ENCODE results near the gene SLC12A3.

The SLC12A3 gene, protein sequence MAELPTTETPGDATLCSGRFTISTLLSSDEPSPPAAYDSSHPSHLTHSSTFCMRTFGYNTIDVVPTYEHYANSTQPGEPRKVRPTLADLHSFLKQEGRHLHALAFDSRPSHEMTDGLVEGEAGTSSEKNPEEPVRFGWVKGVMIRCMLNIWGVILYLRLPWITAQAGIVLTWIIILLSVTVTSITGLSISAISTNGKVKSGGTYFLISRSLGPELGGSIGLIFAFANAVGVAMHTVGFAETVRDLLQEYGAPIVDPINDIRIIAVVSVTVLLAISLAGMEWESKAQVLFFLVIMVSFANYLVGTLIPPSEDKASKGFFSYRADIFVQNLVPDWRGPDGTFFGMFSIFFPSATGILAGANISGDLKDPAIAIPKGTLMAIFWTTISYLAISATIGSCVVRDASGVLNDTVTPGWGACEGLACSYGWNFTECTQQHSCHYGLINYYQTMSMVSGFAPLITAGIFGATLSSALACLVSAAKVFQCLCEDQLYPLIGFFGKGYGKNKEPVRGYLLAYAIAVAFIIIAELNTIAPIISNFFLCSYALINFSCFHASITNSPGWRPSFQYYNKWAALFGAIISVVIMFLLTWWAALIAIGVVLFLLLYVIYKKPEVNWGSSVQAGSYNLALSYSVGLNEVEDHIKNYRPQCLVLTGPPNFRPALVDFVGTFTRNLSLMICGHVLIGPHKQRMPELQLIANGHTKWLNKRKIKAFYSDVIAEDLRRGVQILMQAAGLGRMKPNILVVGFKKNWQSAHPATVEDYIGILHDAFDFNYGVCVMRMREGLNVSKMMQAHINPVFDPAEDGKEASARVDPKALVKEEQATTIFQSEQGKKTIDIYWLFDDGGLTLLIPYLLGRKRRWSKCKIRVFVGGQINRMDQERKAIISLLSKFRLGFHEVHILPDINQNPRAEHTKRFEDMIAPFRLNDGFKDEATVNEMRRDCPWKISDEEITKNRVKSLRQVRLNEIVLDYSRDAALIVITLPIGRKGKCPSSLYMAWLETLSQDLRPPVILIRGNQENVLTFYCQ

DNA sequence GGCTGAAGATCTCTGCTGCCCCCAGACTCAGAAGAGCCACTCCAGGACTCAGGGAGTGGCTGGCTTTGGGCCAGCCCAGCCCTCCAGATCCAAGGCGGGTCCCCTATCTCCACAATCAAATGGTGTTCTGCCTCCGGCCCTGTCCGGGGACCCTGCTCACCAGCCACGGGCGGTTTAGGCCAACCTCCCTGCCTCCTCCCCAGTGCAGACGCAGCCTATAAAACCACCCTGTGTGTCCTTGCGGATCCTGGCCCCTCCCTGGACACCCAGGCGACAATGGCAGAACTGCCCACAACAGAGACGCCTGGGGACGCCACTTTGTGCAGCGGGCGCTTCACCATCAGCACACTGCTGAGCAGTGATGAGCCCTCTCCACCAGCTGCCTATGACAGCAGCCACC, at the start of gene SLC12A3:
SLC12A3 (plus strand) TSS at position 248 of the 400 bp plus-strand sequence; CDS start at position 277, 29 bp downstream.
- DNase-seq (ENCODE audit: low read depth in 2 of 2, low spot score in 1 of 2) = no peak

DNA sequence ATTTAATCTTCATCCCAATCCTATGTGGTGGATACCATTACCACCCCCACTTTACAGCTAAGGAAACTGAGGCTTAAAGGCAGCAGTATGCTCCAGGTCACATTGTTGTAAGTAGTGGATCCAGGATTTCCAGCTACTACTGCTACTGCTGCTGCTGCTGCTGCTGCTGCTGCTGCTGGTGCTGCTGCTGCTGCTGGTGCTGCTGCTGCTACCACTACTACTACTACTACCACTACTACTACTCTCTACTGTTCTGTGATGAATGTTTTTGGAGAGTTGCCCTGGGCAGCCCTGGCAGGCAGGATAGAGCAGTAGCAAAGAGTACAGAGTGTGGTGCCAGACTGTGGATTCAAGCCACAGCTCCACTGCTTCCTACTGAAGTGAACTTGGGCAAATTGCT, 49.3 kb upstream of the SLC12A3 start:
- no peak for DNase-seq (ENCODE audit: low read depth in 2 of 2, low spot score in 1 of 2)

DNA sequence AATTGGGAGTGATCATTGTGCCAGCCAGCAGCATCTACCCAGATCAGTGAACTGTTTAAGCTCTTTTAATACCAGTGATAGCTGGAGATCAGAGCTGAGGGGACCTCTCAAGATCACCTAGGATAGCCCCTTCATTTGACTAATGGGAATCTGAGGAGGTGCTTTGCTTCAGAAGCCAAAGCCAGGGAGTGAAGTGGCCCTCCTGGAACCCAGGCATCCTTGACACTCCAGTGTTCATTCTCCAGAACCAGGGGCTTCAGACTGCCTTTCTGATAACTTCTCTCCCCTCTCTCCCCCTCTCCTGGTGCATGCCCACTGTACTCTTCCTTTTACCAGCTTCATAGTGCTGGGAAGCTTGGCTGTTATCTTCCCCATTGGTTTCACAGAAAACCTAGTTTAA, 48.0 kb upstream of the SLC12A3 start:
- no peak for DNase-seq (ENCODE audit: low read depth in 2 of 2, low spot score in 1 of 2)

DNA sequence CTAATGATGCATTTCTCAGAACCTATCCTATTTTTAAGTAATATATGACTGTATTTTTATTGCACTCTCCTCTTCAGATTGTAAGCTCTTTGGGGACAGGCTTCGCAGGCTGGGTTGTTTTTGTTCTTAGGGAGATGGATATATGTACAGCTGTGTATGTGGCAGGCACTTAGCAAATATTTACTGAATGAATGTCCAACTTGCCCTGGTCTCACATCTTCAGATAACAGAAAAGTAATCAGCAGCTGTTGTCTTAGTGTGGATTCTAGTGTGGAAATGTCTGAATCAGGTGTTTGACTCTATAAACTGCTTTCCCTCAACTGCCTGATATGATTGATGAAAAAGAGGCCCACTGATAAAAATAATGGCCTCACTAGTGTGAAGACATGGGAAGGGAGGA, 47.1 kb upstream of the SLC12A3 start:
- DNase-seq (ENCODE audit: low read depth in 2 of 2, low spot score in 1 of 2) = no peak

DNA sequence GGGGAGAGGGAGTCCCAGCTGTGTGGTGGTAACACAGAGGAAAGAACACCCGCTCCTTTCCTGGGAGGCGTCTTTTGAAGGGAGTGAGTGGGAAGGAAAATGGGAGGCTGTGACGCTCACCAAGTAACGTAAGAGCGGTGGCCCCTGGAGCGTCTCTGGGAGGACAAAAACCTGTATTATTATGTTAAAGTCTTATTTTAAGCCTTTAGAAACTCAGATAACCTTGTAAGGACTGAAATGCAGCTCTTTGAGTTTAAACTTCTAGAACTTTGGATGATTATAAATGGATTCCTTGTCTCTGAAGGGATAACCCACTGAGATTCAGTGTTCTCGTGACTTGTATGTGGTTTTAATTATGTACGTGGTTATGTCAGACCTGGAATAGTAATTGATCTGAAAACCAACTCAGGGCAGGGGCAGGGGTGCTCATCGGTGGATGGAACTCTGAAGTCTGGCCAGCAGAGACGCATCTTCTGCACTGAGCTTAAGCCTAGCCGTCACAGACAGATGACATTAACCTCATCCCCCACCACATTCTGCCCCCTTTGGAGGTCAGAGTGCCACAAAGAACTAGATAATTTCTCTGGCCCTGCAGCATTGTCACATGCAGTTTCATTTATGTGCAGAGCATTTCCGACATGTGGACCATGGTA, 41.8 kb upstream of the SLC12A3 start:
- no peak for DNase-seq (ENCODE audit: low read depth in 2 of 2, low spot score in 1 of 2)

DNA sequence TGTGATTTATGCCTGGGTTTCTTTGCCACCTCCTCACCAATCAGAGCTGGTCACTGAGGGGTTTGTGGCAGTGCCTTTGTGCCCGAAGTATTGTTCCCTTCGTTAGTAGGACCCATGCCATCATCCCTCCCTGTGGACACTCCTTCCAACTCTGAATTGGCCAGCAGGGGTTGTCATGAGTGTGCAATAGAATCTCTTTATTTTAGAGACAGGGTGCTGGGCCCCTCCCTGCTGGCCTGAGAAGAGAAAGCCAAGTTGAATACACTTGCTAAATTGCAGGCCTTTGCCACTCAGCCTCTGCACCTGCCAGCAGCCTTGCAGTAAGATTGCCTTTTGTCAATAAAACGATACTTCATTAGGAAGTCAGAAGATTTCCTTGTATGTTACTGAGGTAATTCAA, 40.7 kb upstream of the SLC12A3 start:
- DNase-seq (ENCODE audit: low read depth in 2 of 2, low spot score in 1 of 2) = no peak

DNA sequence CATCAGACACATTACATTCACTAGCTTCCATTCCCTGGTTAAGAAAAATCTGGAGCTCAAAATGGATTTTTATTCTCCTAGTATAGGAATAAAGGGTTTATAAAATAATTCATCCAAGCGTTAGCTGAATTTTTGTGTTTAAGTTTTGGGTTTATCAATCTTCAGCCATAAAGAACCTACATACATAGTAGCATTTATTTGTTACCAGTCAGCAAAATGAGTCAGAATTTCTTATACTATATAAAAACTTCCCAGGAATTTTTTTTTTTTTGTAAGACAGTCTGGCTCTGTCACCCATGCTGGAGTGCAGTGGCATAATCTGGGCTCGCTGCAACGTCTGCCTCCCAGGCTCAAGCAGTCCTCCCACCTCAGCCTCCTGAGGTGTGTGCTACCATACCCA, 40.2 kb upstream of the SLC12A3 start:
- no peak for DNase-seq (ENCODE audit: low read depth in 2 of 2, low spot score in 1 of 2)

DNA sequence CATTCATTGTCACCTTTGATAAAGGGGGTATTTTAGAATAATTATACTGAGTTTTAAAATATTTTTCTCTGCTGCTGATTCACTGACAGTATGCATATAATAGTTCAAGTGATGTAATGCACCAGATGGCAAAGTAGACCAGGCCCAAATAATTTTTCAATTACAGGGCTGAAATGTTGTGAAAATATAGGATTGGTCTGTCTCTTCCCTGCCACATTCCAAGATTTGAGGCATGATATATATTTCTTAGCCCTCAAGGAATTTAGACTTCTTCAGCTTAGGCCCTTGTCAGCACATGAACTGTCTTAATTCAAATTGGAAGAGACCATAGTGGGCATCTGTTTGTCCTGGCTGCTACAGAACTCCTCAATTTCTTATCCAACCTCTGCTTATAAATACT, 39.2 kb upstream of the SLC12A3 start:
- no peak for DNase-seq (ENCODE audit: low read depth in 2 of 2, low spot score in 1 of 2)

DNA sequence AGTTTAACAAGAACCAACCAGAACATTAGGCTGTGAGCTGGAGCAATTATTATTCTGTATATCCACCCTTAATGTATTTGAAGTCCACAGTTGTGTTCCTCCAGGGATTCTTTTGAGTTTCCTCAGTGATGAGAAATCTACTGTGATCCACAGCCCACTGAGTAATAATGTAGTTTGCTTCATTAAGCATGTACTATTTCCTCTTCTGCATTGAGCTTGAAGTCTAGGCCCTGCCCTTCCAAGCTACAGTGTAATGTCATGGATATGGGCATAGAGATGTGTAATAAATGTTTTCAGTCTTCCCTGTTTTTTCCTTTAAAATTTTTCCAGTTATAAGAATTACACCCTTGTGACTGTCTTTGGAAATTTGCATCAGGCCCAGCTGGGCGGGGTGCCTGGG, 36.4 kb upstream of the SLC12A3 start:
- DNase-seq (ENCODE audit: low read depth in 2 of 2, low spot score in 1 of 2) = no peak

DNA sequence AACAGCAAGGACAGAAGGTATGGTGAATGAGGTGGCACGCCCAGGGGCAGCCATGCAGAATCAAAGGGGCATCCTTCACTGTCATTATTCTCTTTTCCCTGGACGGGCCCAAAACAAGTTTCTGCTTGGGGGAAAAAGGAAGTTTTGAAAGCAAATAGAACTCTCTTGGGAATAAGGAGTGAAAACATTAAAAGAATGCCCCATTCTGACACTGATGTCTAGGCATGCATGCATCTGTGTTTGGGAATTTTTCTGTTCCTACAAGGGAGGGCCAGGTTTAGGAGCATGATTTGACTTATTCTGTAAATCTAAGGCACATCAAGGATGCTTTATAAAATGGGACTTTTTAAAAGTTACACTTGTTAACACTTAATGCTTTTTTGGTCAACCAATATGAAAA, 34.3 kb upstream of the SLC12A3 start:
- no peak for DNase-seq (ENCODE audit: low read depth in 2 of 2, low spot score in 1 of 2)

DNA sequence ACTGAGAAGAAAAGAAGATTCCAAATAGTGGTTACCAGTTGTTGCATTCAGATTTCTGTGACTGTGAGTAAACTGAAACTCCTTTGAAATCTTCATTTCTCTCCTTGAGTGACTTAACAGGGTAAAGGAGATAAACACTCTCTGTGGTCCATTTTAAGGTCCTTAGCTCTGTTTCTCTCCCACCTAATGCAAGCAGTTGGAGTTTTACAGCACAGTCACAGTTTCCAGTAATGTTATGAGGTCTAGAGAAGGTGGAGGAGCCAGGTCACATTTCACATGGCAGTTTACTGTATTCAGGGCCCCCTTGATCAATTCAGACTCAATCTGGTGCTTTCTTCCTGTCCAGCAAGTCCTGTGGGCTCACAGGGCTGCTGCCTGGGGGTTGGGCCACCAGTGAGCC, 32.2 kb upstream of the SLC12A3 start:
- no peak for DNase-seq (ENCODE audit: low read depth in 2 of 2, low spot score in 1 of 2)

DNA sequence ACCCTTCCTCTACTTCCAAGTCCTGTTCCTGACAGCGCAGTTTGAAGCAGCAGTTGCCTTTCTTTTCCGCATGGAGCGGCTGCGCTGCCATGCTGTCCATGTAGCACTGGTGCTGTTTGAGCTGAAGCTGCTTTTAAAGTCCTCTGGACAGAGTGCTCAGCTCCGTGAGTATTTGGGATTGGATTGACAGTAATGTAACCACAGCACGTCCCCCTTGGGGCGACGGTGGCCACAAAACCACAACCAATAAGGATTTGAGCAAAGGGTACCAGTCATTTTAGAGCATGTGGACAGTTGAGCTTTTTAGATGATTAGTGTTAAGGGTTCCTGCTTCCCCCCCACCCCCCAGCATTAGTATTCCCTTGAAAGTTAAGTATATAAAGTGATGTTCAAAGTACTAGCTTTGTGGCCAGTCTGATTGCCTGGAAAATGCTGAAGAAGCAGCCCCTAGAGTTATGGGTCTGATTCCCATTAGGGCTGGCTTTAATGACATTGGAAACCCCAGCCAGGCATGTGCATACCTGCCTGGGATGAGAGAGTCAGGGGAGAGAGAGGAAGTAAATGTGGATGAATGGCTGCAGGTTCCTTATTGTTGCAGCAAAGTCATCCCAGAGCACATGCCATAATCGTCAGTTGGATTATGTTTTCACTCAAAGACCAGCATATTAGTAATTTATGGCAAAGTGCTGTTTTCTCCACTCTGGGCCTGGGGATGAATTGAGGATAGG, 31.6 kb upstream of the SLC12A3 start:
- DNase-seq (ENCODE audit: low read depth in 2 of 2, low spot score in 1 of 2) = no peak

DNA sequence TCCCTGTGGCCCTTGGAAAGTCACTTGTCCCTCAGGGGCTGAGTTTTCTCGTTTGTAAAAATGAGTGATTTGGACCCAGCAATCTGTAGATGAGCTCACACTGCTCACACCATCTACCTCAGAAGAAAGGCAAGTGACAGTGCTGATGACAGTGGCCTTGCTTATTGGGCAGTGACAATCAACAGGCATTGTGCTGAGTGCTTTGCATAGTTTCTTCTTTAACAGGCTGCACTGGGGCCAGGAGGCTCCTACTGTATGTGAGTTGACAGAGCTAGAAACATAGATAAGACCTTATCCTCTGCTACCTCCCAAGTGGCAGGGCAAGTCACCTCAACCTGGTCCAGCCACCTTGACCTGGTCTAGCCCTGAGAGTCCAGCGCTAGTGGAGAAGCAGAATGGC, 29.7 kb upstream of the SLC12A3 start:
- DNase-seq (ENCODE audit: low read depth in 2 of 2, low spot score in 1 of 2) = no peak

DNA sequence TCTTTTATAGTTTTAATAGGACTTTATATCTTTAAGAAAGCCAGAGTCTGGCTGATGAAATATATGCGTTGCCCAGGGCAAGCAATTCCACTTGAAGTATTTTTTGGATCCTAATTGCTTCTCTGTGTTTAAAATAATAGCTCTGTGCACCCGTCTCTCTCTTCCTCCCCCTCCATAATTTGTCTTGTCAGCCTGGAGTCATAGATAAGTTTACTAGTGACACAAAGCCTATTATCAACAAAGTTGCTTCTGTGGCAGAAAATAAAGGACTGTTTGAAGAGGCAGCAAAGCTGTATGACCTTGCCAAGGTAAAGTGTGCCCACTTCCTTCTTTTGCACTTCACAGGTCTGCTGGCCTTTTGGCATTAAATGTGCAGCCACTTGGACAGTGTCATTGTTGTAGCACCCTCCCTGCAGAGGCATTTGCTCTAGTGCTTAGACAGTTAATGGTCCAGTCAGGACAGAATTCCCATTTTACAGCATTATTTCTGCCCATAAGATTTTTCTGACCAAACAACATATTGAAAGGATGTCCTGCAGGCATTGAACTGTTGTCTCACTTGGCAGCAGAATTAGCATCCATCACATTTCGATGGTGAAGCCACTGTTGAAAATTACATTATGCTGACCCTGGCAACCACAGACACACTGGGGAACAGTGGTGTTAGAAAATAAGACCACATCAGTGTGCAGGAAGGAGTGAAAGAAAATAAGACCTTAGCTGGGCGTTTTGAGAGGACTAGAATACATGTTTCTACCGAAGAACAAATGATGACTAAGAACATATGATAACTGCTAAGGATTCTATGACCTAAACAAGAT, 28.4 kb upstream of the SLC12A3 start:
- no peak for DNase-seq (ENCODE audit: low read depth in 2 of 2, low spot score in 1 of 2)

DNA sequence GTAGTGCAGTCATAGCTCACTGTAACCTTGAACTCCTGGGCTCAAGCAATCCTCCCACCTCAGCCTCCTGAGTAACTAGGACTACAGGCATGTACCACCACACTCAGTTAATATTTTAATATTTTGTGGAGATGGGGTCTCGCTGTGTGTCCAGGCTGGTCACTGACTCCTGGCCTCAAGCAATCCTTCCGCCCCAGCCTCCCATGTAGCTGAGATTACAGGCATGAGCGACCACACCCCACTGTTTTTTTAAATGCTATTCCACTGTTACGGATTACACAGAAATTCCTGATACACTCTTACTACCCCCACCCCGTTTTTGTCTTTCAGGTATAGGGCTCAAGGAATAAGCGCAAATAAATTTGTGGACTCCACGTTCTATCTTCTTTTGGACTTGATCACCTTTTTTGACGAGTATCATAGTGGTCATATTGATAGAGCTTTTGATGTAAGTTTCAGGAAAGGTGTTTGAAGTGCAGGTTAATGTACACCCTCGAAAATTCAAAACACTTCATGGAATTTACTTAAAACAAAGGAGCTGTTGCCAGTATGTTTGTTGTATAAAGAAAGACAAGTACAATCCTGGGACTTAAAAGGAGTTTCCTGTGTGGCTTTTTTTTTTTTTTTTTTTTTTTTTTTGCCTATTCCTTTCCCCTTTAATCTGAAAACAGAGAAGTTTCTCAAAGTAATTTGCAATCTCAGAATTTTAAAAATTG, 26.2 kb upstream of the SLC12A3 start:
- no peak for DNase-seq (ENCODE audit: low read depth in 2 of 2, low spot score in 1 of 2)

DNA sequence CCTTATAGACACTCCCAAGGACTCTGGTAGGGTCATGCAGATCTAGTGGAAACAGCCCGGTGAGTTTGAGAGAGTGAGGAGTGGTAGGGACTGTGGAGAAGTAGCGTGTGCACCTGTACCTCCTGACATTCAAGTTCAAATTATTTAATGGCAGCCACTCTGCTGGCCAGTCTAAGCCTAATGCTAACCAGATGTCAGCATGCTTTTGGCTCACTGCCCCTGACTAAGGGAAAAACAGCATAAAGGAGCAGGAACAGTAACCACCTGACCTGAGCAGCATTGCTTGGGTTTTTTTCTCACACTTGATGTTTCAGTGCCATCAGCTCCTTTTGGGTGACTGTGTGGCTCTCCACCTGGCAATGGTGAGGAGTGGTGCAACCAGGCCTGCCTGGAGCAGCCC, 23.8 kb upstream of the SLC12A3 start:
- no peak for DNase-seq (ENCODE audit: low read depth in 2 of 2, low spot score in 1 of 2)

DNA sequence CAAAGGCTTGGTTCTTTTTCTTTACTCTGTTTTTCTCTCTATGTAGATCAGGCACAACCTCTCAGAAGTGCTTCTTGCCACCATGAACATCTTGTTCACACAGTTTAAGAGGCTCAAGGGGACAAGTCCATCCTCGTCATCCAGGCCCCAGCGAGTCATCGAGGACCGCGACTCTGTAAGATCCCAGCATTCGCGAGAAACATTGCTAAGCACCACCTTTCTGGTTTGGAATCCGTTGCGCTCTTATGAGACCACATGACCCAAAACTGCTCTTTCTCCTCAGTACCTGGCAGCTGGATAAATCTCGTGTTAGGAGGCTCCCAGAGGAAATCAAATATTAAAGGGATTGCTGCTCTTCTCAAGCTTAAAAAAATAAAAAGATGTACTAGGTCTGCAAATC, 23.3 kb upstream of the SLC12A3 start:
- DNase-seq (ENCODE audit: low read depth in 2 of 2, low spot score in 1 of 2) = no peak

DNA sequence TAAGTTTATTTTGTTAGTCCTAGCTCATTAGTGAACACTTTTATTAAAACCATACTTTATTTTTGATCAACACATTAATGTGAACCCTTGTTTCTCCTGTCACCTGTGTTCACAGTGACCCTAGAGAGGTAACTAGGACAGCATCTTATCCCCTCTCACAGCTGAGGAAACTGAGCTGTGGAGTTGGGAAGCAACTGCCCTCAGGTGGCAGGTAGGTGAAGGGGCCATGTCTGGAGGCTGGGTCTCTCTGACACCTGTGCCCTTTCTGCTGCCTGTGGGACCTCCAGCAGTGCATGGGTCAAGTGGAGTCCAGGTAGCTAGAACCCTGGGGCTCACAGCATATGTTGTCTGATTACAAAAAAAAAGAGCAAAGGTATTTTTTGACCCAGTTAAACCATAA, 22.9 kb upstream of the SLC12A3 start:
- DNase-seq (ENCODE audit: low read depth in 2 of 2, low spot score in 1 of 2) = no peak

DNA sequence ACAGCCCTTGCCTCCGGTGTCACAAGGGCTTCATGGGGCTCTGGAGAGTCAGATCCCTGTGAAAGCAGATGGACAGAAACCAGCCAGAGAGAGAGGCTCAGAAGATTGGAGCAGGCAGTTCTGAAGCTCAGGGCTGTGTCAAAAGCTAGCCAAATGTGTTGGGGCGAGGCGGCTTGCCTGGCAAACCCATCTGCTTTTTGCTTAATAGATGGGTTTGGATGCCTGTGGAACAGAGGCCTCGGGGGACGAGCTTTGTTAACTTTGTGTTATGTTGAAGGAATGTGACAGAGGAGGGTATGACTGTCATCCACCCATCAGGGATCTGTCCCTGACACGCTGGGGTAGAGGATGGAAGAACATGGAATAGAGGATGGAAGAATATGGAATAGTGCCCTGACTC, 21.0 kb upstream of the SLC12A3 start:
- no peak for DNase-seq (ENCODE audit: low read depth in 2 of 2, low spot score in 1 of 2)

All from stimulated activated CD8-positive, alpha-beta memory T cell treated with anti-CD3 and anti-CD28 coated beads, Interleukin-4, amount 100 ng/mL, for 4 hours (primary cell).